ENCODE measurements around the gene MPV17L2. TPM values are rescaled to one million over a fixed set of nuclear protein-coding genes. Genes with fewer than 3 reads are reported as not detected.

The MPV17L2 gene
- total RNA-seq, 1 donor from 2014 or later: 17.2 TPM

DNA sequence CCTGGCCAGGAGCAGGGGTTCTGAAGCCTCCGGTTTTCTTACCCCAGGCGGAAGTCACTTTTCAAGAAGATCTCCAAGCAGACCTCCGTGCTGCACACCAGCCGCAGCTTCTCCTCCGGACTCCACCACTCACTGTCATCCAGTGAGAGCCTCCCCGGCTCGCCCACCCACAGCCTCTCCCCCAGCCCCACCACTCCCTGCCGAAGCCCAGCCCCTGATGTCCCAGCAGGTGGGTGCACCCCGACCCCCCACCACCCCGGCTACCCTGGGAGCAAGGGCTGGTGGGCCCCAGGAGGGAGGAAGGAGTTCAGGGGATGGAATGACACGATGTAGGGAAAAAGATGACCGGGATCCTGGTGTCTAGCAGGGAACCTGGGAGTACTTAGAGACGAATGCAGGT, 45.6 kb upstream of the MPV17L2 start:
- Mint-ChIP-seq H3K36me3 (ENCODE audit: low read depth) (peaks cover 4% of the 10 kb centered on the region), H3K4me1 (peaks cover 4% of the 10 kb centered on the region), H3K9me3 (no peaks in the 10 kb centered on the region), H3K27me3 (ENCODE audit: low read depth) (no peaks in the 10 kb centered on the region), H3K4me3 (peak overlapping the region; percentile 15), H3K27ac (ENCODE audit: unreplicated experiment) (no peak overlapping the region)
- DNase-seq (ENCODE audit: low read depth, low spot score): no peak
- TF ChIP-seq, protein P1, sequence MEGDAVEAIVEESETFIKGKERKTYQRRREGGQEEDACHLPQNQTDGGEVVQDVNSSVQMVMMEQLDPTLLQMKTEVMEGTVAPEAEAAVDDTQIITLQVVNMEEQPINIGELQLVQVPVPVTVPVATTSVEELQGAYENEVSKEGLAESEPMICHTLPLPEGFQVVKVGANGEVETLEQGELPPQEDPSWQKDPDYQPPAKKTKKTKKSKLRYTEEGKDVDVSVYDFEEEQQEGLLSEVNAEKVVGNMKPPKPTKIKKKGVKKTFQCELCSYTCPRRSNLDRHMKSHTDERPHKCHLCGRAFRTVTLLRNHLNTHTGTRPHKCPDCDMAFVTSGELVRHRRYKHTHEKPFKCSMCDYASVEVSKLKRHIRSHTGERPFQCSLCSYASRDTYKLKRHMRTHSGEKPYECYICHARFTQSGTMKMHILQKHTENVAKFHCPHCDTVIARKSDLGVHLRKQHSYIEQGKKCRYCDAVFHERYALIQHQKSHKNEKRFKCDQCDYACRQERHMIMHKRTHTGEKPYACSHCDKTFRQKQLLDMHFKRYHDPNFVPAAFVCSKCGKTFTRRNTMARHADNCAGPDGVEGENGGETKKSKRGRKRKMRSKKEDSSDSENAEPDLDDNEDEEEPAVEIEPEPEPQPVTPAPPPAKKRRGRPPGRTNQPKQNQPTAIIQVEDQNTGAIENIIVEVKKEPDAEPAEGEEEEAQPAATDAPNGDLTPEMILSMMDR (conservative IDR thresholded peaks at IDR 0.05): no peak

DNA sequence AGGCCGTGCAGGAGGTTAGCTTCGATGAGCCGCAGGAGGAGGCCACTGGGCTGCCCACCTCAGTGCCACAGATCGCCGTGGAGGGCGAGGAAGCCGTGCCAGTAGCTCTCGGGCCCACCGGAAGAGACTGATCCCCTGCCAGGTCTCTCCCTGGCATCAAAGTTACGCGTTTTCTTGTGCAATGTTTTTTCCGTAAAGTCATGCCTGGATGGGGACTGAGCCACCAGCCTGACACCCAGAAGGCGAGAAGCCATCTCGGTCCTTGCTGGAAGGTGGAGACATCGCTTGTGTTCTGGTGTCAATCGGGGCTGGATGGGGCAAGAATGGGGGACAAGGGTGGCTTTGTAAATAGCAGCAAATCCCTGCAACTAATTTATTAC, 43.4 kb upstream of the MPV17L2 start:
- DNase-seq (ENCODE audit: low read depth, low spot score): no peak
- Mint-ChIP-seq H3K9me3 (no peaks in the 10 kb centered on the region), H3K4me1 (peaks cover 16% of the 10 kb centered on the region), H3K27ac (ENCODE audit: unreplicated experiment) (no peak overlapping the region), H3K27me3 (ENCODE audit: low read depth) (no peaks in the 10 kb centered on the region), H3K4me3 (no peak overlapping the region), H3K36me3 (ENCODE audit: low read depth) (peaks cover 4% of the 10 kb centered on the region)
- TF ChIP-seq, protein P1 (conservative IDR thresholded peaks at IDR 0.05): no peak

DNA sequence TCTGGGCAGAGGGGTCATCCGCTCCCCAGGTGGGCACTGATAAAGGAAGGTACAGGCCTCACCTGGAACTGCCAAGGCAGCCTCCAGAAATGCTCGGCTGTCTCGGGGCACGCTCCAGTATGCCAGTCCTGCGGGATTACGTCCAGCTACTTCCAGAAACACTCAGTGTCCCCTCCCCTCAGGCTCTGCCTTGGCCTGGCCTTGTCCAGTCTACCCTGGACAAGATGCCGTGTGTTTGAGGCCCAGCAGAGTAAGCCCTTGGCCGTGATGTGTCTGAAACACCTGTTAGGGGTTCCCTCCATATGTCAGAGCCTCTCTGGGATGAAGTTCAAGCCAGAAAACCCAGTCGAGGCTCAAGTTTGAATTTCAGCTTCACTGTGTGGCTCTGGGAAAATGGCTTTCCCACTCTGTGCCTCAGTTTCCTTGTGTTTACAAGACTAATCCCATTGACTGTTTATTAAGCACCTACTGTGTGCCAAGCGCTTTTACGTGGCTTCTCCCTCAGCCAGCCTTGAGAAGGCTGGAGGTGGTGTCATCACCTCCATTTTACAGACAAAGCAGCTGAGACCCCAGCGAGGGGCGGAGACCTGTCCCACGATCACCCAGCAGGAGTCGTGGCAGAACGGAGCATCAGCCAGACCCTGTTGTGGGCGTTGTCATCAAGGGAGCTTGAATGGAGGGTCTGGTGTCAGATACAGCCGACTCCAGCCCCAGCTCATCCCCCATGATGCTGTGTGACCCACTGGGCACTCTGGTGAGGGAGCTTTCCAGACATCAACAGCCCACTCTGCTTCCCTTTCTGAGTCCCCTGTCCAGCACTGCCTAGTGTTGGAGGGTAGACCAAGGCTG, 42.0 kb upstream of the MPV17L2 start:
- peak overlapping the region; percentile 87 for H3K27ac Mint-ChIP-seq (ENCODE audit: unreplicated experiment)
- no peaks in the 10 kb centered on the region for H3K9me3 Mint-ChIP-seq
- peaks cover 17% of the 10 kb centered on the region for H3K4me1 Mint-ChIP-seq
- TF ChIP-seq, protein P1 (conservative IDR thresholded peaks at IDR 0.05): no peak
- no peaks in the 10 kb centered on the region for H3K27me3 Mint-ChIP-seq (ENCODE audit: low read depth)
- peaks cover 4% of the 10 kb centered on the region for H3K36me3 Mint-ChIP-seq (ENCODE audit: low read depth)
- H3K4me3 Mint-ChIP-seq: peak overlapping the region; percentile 91
- DNase-seq (ENCODE audit: low read depth, low spot score): no peak

DNA sequence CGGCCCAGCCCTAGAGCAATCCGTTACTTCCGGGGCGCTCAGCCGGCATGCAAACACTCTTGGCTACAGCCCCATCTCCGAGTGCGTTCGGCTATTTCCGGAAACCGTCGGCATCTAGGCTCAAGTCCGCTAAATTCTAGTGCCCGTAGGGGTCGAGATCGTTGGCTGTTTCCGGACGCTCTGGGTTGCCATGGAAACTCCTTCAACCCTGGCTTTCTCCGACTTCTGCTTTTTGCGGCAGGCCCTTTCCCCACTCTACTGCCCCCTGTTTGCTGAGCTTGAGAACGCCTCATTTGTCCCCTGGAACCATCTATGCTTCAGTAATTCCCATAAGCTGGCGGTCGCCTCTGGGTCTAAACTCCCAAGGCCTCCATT, 40.6 kb upstream of the MPV17L2 start:
- Mint-ChIP-seq H3K27me3 (ENCODE audit: low read depth) (no peaks in the 10 kb centered on the region), H3K4me1 (peaks cover 26% of the 10 kb centered on the region), H3K4me3 (peak overlapping the region; percentile 91), H3K27ac (ENCODE audit: unreplicated experiment) (peak overlapping the region; percentile 99), H3K9me3 (no peaks in the 10 kb centered on the region), H3K36me3 (ENCODE audit: low read depth) (no peaks in the 10 kb centered on the region)
- TF ChIP-seq, protein P1 (conservative IDR thresholded peaks at IDR 0.05): peak; percentile 75
- DNase-seq (ENCODE audit: low read depth, low spot score): peak; percentile 99

DNA sequence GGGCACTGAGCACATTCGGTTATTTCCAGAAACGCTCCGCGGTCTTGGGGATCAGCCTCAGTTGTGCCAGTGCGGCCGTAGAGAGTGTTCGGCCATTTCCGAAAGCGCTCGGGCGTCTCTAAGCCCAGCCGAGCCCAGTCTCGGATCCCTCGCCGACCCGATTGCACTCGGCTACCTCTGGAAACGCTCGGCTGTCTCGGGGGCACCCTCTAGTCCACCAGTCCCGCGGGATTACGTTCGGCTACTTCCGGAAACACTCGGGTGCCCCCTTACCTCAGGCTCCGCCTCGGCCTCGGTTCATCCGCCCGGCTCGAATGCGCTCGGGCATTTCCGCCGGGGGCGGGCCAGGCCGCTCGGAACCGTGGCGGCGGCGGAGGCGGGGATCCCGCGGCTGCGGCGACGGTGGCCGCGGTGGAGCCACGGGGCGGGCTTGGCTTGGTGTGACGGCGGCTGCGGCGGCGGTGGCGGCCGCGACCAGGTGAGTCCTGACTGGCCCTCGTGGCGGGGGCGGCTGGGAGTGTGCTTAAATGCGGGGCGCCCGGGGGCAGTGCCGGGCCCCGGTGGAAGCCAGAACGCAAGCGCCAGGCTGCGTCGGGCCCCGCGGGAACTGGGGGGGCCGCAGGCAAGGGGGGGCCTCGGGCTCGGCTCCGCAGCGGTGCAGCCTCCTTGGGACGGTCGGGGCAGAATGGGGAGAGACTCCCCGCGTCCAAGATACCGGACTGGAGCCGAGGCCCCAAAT, 40.0 kb upstream of the MPV17L2 start, which contains the start of gene PIK3R2:
PIK3R2 (plus strand) TSS at position 347 of the 739 bp plus-strand sequence. CDS start 2,717 bp downstream, outside the sequence.
- TF ChIP-seq, protein P1 (conservative IDR thresholded peaks at IDR 0.05): no peak
- Mint-ChIP-seq H3K36me3 (ENCODE audit: low read depth) (no peaks in the 10 kb centered on the region), H3K27ac (ENCODE audit: unreplicated experiment) (peak within 1 kb of the TSS; percentile 99), H3K4me3 (peak within 1 kb of the TSS; percentile 91), H3K9me3 (no peaks in the 10 kb centered on the region), H3K4me1 (peaks cover 31% of the 10 kb centered on the region), H3K27me3 (ENCODE audit: low read depth) (no peaks in the 10 kb centered on the region)
- peak; percentile 100 for DNase-seq (ENCODE audit: low read depth, low spot score)
